ENCODE measurements around the gene SPATA31D1.

SPATA31D1 gene

GRCh38 chr9:82031538-82032280 lies 43.1 kb downstream of the SPATA31D1 start:
- Histone ChIP-seq H3K9me2 (replicated peaks; ENCODE audit: insufficient read depth, low read length) (no peaks in the 10 kb centered on the region), H3K4me2 (ENCODE audit: low read depth, low read length, poor library complexity, severe bottlenecking) (no peak overlapping the region), H2AFZ (ENCODE audit: low read depth, low read length, severe bottlenecking) (no peak overlapping the region), H3K9ac (ENCODE audit: low read length) (no peak overlapping the region), H3K36me3 (ENCODE audit: low read length) (no peaks in the 10 kb centered on the region), H3K9me3 (ENCODE audit: insufficient read depth, low read length) (no peaks in the 10 kb centered on the region), H3K27me3 (ENCODE audit: low read length) (no peaks in the 10 kb centered on the region), H3F3A (ENCODE audit: insufficient read depth) (no peaks in the 10 kb centered on the region), H3K79me2 (ENCODE audit: insufficient read depth, low read length) (no peaks in the 10 kb centered on the region), H3K4me3 (ENCODE audit: insufficient read depth, low read length, poor library complexity, severe bottlenecking) (no peak overlapping the region), H4K20me1 (ENCODE audit: low read depth, low read length) (no peaks in the 10 kb centered on the region), H3K27ac (ENCODE audit: low read depth, low read length) (no peak overlapping the region)
- TF ChIP-seq CTCF (IDR thresholded peaks at IDR 0.05; ENCODE audit: insufficient read depth, low read length, poor library complexity, severe bottlenecking) (no peak), EZH2phosphoT487 (conservative IDR thresholded peaks at IDR 0.05; ENCODE audit: low read length) (no peak)

- H3K36me3 ChIP-seq (ENCODE audit: low read length) = no peaks in the 10 kb centered on the region
- no peak for TF ChIP-seq CTCF (IDR thresholded peaks at IDR 0.05; ENCODE audit: insufficient read depth, low read length, poor library complexity, severe bottlenecking)
- TF ChIP-seq EZH2phosphoT487 (conservative IDR thresholded peaks at IDR 0.05; ENCODE audit: low read length) = no peak
- H3K9me3 ChIP-seq (ENCODE audit: insufficient read depth, low read length) = no peaks in the 10 kb centered on the region
- H3K27ac ChIP-seq (ENCODE audit: low read depth, low read length) = no peak overlapping the region
- H3K9ac ChIP-seq (ENCODE audit: low read length) = no peak overlapping the region
- no peak overlapping the region for H2AFZ ChIP-seq (ENCODE audit: low read depth, low read length, severe bottlenecking)
- H3K4me2 ChIP-seq (ENCODE audit: low read depth, low read length, poor library complexity, severe bottlenecking) = no peak overlapping the region
- no peaks in the 10 kb centered on the region for H3F3A ChIP-seq (ENCODE audit: insufficient read depth)
- no peaks in the 10 kb centered on the region for H4K20me1 ChIP-seq (ENCODE audit: low read depth, low read length)
- H3K27me3 ChIP-seq (ENCODE audit: low read length) = no peaks in the 10 kb centered on the region
- H3K9me2 ChIP-seq (replicated peaks; ENCODE audit: insufficient read depth, low read length) = no peaks in the 10 kb centered on the region
- H3K4me3 ChIP-seq (ENCODE audit: insufficient read depth, low read length, poor library complexity, severe bottlenecking) = no peak overlapping the region
- no peaks in the 10 kb centered on the region for H3K79me2 ChIP-seq (ENCODE audit: insufficient read depth, low read length)
Measured at GRCh38 chr9:82034956-82035731, 46.6 kb downstream of the SPATA31D1 start.

GRCh38 chr9:82036086-82036485 lies 47.5 kb downstream of the SPATA31D1 start:
- Histone ChIP-seq H3K27me3 (ENCODE audit: low read length) (no peaks in the 10 kb centered on the region), H2AFZ (ENCODE audit: low read depth, low read length, severe bottlenecking) (no peak overlapping the region), H3K4me3 (ENCODE audit: insufficient read depth, low read length, poor library complexity, severe bottlenecking) (no peak overlapping the region), H3K9me3 (ENCODE audit: insufficient read depth, low read length) (no peaks in the 10 kb centered on the region), H3K4me2 (ENCODE audit: low read depth, low read length, poor library complexity, severe bottlenecking) (no peak overlapping the region), H3F3A (ENCODE audit: insufficient read depth) (no peaks in the 10 kb centered on the region), H3K79me2 (ENCODE audit: insufficient read depth, low read length) (no peaks in the 10 kb centered on the region), H3K9ac (ENCODE audit: low read length) (no peak overlapping the region), H3K9me2 (replicated peaks; ENCODE audit: insufficient read depth, low read length) (no peaks in the 10 kb centered on the region), H4K20me1 (ENCODE audit: low read depth, low read length) (no peaks in the 10 kb centered on the region), H3K36me3 (ENCODE audit: low read length) (no peaks in the 10 kb centered on the region), H3K27ac (ENCODE audit: low read depth, low read length) (no peak overlapping the region)
- TF ChIP-seq CTCF (IDR thresholded peaks at IDR 0.05; ENCODE audit: insufficient read depth, low read length, poor library complexity, severe bottlenecking) = no peak
- no peak for TF ChIP-seq EZH2phosphoT487 (conservative IDR thresholded peaks at IDR 0.05; ENCODE audit: low read length)
